ENCODE data around the gene FBXO42. TPM values are rescaled to one million over a fixed set of nuclear protein-coding genes. Genes with fewer than 3 reads are reported as not detected.

FBXO42 gene
- total RNA-seq: 56.0 TPM

DNA sequence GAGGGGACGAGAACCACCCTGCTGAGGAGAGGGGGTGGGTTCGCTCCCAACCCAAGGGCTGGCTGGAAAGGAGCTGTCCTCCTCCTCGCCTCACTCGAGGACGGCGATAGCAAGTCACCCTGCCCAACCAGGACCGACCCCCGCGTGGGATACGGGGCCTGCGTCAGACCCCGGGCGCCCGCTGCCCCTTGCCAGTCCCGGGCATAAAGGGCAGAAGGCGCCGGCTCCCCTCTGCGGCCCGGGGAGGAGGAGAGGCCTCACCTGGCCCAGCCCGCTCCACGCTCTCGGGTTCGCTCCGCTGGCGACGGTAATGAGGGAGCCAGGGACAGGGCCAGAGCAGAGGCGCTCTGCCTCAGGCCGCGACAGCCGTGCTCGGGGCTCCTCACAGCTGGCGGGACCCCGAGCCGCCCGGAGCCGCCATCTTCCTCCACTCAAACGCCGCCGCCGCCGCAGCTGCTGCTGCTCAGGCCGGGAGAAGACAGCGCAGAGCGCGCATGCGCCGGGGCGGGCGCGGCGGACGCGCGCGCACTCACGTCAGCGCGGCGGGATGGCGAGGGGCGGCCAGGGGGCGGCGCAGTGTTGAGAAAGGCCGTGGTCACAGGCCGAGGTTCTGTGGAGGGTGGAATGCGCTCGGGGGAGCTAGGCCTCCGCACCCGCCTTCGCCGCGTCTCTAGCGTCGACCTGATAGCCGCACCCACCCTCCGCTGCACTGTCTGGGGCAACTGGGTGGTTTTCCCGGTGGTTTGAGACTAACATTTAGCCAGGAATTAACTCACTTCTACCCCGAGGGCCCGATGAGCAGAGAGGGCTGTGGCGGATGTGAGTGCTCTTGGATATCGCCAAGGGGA is at the start of gene FBXO42:
TSS of gene FBXO42 (minus strand) at position 487 of the 848 bp plus-strand sequence. CDS start 37,062 bp downstream, outside the sequence.

DNA sequence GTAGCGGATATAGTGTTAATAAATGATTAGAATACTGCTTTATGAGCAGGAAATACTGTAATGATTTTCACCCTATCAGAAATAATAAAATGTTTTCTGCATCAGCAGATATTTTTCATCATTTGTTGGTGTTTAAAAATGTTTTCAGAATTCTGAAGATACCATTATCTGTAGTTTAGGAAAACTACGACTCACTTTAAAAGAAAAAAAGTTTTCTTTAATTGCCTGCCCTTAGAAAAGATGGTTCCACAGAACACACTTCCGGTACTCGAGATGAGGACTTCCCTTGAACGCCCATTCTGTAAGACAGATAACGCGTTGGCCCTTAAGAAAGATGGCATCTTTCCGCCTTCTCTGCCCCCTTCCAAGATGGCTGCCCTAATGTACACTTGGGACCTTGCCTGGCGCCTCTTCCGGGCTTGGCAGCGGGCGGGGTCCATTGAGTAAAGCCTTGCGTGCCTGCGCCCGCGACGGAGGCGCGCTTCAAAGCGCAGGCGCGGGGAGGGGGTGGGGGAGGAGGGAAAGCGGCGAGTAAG is 14.5 kb upstream of the FBXO42 start, which contains the start of gene SZRD1:
TSS of gene SZRD1 (plus strand) at position 521 of the 536 bp plus-strand sequence. CDS start 16 bp downstream, outside the sequence.

DNA sequence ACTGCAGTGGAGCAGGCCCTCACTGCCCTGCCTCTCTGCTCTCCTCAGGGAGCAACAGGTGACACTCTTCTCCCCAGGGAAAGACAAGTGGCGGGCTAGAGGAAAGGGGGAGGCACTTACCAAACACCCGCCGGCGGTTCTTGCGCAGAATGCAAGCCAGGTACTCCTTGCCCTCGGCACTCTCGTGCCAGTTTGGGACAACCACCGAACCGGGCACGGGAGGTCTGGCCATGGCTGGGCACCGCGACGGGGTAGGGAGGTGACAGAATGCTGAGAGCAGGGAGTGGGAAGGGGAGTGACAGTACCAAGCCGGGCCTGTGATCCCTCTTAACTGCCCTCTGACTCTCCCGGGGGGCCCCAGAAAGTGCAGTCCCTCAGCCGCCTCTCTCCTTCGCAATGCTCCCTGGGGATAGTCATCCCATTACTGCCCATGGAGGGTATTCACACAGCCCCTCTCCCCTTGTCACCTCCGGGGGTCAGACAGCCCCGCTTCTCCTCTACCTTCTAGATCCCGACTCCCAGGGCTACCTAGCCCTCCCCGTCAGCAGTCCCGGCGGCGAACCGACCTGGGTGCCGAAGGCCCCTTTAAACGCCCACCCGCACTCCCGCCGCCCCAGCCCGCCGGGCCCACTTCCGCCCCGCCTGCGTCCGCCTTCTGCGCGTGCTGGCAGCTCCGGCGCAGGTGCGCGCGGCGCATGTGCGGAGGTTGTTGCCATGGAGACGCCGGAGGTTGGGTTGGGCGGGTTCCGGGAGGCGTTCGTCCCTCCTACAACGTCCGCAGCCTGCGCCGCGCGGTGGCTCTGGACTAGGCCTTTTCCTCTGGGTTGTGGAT is 115.6 kb downstream of the FBXO42 start, which contains the start of gene CPLANE2:
TSS of gene CPLANE2 (minus strand) at position 673 of the 832 bp plus-strand sequence. CDS start at position 232, 441 bp downstream.

DNA sequence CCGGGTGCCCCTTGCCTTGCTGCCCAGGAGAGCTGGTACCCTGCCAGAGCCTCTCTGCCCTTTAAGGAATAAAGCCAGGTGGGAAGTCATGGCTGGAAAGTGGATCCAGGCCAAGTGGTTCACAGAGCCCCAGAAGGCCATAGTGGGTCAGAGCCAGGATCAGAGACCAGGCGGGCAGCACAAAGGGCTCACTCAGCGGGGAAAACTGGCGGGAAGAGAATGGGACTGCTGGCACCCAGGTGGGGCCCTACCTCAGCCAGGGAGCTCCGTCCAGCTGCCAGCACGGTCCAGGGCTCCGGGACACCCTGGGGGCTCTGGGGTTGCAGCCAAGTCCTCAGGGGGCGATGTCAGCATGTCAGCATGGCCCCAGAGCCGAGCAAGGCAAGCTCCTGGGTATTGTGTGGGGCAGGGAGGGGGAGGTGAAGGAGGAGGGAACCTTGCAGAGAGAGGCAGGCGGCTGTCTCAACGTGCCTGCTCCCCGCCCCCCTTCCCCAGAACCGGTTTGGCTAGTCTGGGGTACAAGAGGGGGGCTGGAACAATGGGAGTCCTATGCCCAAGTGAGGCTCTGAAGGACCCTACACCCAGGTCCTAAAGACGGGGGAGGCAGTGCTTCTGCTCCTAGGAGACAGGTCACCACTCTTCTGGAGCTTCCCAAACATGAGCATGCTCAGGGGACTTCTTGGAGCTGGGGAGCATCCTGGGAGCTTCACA is 139.9 kb downstream of the FBXO42 start, which contains the start of gene ARHGEF19:
TSS of gene ARHGEF19 (minus strand) at position 402 of the 711 bp plus-strand sequence. CDS start 3,598 bp downstream, outside the sequence.

Small RNA genes within 50 kb of the gene (small RNA-seq; reads per million reads assigned to genes)
- gene MT1XP1 (ENCODE audit: low replicate concordance): not detected

Other genes with a start within 250 kb of the FBXO42 start
- 1.9 TPM for gene EPHA2, start 196.4 kb downstream of the FBXO42 start, total RNA-seq
- gene ARHGEF19, start 139.8 kb downstream of the FBXO42 start, total RNA-seq: 1.6 TPM
- gene CPLANE2, start 115.3 kb downstream of the FBXO42 start, total RNA-seq: 15.0 TPM
- 9.1 TPM for gene SZRD1, start 14.8 kb upstream of the FBXO42 start, total RNA-seq
- gene SPATA21, start 84.9 kb upstream of the FBXO42 start, total RNA-seq: 0.31 TPM
- gene NECAP2, start 88.2 kb upstream of the FBXO42 start, total RNA-seq: 39.1 TPM
- gene RNU1-1, start 161.8 kb upstream of the FBXO42 start, total RNA-seq: under 0.01 TPM